ENCODE measurements around the gene COQ10A. TPM values are rescaled to one million over a fixed set of nuclear protein-coding genes. Genes with fewer than 3 reads are reported as not detected.

Gene COQ10A
- total and polyA plus RNA-seq, 2 of the 8 experiments (the other 6 are each of a cell fraction or from before 2014, with no cell fraction given) = 21.8 to 42.9 TPM

GRCh38 chr12:56258068-56258819 lies 8.5 kb upstream of the COQ10A start, which contains the start of gene ANKRD52 (continued):
- TF ChIP-seq, protein P1, sequence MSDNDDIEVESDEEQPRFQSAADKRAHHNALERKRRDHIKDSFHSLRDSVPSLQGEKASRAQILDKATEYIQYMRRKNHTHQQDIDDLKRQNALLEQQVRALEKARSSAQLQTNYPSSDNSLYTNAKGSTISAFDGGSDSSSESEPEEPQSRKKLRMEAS (IDR thresholded peaks at IDR 0.05) = peak; percentile 5; the same call in 1 of the 2 replicates
- TF ChIP-seq TEAD4 (IDR thresholded peaks at IDR 0.05; ENCODE audit: low read depth, low read length) = no peak
- no peak for TF ChIP-seq CHD2 (IDR thresholded peaks at IDR 0.05; ENCODE audit: low read length)
- no peak for TF ChIP-seq SIRT6 (IDR thresholded peaks at IDR 0.05; ENCODE audit: low read length)
- TF ChIP-seq SP1 (IDR thresholded peaks at IDR 0.05; ENCODE audit: low read depth, low read length) = no peak; the same call in 1 of the 2 replicates
- no peak for TF ChIP-seq KDM5A (IDR thresholded peaks at IDR 0.05; ENCODE audit: low read length)
- peak in 1 of 2 experiments; percentile 13; a peak in 1 of 4 replicates for TF ChIP-seq HDAC2 (IDR thresholded peaks at IDR 0.05; ENCODE audit: borderline replicate concordance in 1 of 2, low read depth in 2 of 2, low read length in 2 of 2)
- TF ChIP-seq ZNF274 (IDR thresholded peaks at IDR 0.05; ENCODE audit: borderline replicate concordance, extremely low read depth, low read length) = no peak
- TF ChIP-seq POU5F1 (IDR thresholded peaks at IDR 0.05; ENCODE audit: low read depth, low read length) = no peak
- no peak for TF ChIP-seq EGR1 (IDR thresholded peaks at IDR 0.05; ENCODE audit: borderline replicate concordance, low read depth, low read length)
- no peak for TF ChIP-seq CBX5 (IDR thresholded peaks at IDR 0.05; ENCODE audit: low read depth, low read length)
- no peak for TF ChIP-seq RNF2 (IDR thresholded peaks at IDR 0.05; ENCODE audit: borderline replicate concordance, low read depth, low read length, missing control alignments, poor library complexity, severe bottlenecking)
- peak; percentile 77 for TF ChIP-seq KDM4A (IDR thresholded peaks at IDR 0.05; ENCODE audit: low read depth, low read length, severe bottlenecking)
- no peak for TF ChIP-seq POLR2AphosphoS5 (IDR thresholded peaks at IDR 0.05; ENCODE audit: low read depth, low read length)
- TF ChIP-seq RBBP5 (IDR thresholded peaks at IDR 0.05; ENCODE audit: borderline replicate concordance, low read depth, low read length) = no peak
- peak in 1 of 2 experiments; percentile 28; a peak in 2 of 3 replicates for TF ChIP-seq POLR2A (IDR thresholded peaks at IDR 0.05; ENCODE audit: control extremely low read depth in 1 of 2, low read depth in 2 of 2, low read length in 2 of 2)
- TF ChIP-seq CREB1 (IDR thresholded peaks at IDR 0.05) = 0 out of 2 replicates have a peak, but pooled peaks have one; percentile 5
- TF ChIP-seq HDAC6 (IDR thresholded peaks at IDR 0.05; ENCODE audit: low read depth, low read length) = no peak
- no peak for TF ChIP-seq TBP (IDR thresholded peaks at IDR 0.05; ENCODE audit: low read depth, low read length)
